Measurements from ENCODE around the gene BAIAP2. TPM values are rescaled to one million over a fixed set of nuclear protein-coding genes. Genes with fewer than 3 reads are reported as not detected.

Gene BAIAP2
- total and polyA plus RNA-seq, 10 of the 15 experiments (the other 5 are each of a cell fraction or from before 2014, with no cell fraction given) = 0.15 to 1.2 (median 0.46) TPM; not detected in 2

GRCh38 chr17:81064678-81065475 is 29.9 kb downstream of the BAIAP2 start:
- WGBS (ENCODE audit: insufficient coverage, insufficient replicate concordance, low lambda C conversion rate, missing lambda C conversion rate) = 37% methylated on average over 19 of the region's 19 CpGs
- ChIA-PET POLR2A (no interaction called here), SMC1A (ENCODE audit: uncharacterized antibody, unreplicated experiment) (no interaction called here), RAD21 (ENCODE audit: unreplicated experiment) (interaction anchor here (1.0 kb wide), 2 partner anchors 15 to 33 kb away, joined by 3 read pairs; no protein-coding TSS in a partner anchor), CTCF (interaction anchor here (0.6 to 1.3 kb wide), 2 partner anchors 41 to 1752 kb away, joined by 3 to 4 read pairs; no protein-coding TSS in a partner anchor)
- FAIRE-seq (no peak), ATAC-seq (no peak), DNase-seq (ENCODE audit: low read depth, low spot score) (no peak)
- H3K4me2 ChIP-seq (ENCODE audit: control insufficient read depth, insufficient read depth) = no peak overlapping the region
- H4K20me1 ChIP-seq (ENCODE audit: control insufficient read depth, insufficient read depth) = 0 out of 2 replicates have a peak, but pooled peaks cover 3% of the 10 kb centered on the region
- H3K36me3 ChIP-seq (ENCODE audit: control insufficient read depth in 2 of 2, insufficient read depth in 2 of 2, low read length in 1 of 2) = no peaks in the 10 kb centered on the region
- H3K79me2 ChIP-seq (ENCODE audit: control insufficient read depth, insufficient read depth, low read length) = no peaks in the 10 kb centered on the region
- H3K9ac ChIP-seq (ENCODE audit: control insufficient read depth, insufficient read depth, low read length) = no peak overlapping the region
- in situ Hi-C loops (cut with MboI) (no loop called here), intact Hi-C loops (cut with micrococcal nuclease; ENCODE audit: unreplicated experiment) (no loop called here)
- H3K4me3 ChIP-seq = no peak overlapping the region
- no peaks in the 10 kb centered on the region for H3K4me1 ChIP-seq (ENCODE audit: control insufficient read depth, insufficient read depth, low read length)
- TF ChIP-seq SMAD5 (IDR thresholded peaks at IDR 0.05; ENCODE audit: low read depth) (no peak), KLF5 (IDR thresholded peaks at IDR 0.05; ENCODE audit: partially characterized antibody) (no peak), PKNOX1 (IDR thresholded peaks at IDR 0.05) (no peak), RCOR1 (conservative IDR thresholded peaks at IDR 0.05; ENCODE audit: low read depth, low read length) (no peak), RBBP5 (conservative IDR thresholded peaks at IDR 0.05) (no peak), ZNF622 (IDR thresholded peaks at IDR 0.05) (no peak), ZZZ3 (IDR thresholded peaks at IDR 0.05; ENCODE audit: control insufficient read depth, insufficient read length, low read depth) (no peak), NFXL1 (IDR thresholded peaks at IDR 0.05; ENCODE audit: borderline replicate concordance) (no peak), EED (IDR thresholded peaks at IDR 0.05; ENCODE audit: low read depth) (no peak), SUZ12 (IDR thresholded peaks at IDR 0.05; ENCODE audit: unreplicated experiment) (no peak), HDAC6 (IDR thresholded peaks at IDR 0.05; ENCODE audit: unreplicated experiment) (no peak), CBX3 (IDR thresholded peaks at IDR 0.05; ENCODE audit: borderline replicate concordance, low read depth) (no peak), MXI1 (IDR thresholded peaks at IDR 0.05; ENCODE audit: low read depth, low read length) (no peak), RB1 (IDR thresholded peaks at IDR 0.05; ENCODE audit: borderline replicate concordance) (no peak)
- TF ChIP-seq, protein P1, sequence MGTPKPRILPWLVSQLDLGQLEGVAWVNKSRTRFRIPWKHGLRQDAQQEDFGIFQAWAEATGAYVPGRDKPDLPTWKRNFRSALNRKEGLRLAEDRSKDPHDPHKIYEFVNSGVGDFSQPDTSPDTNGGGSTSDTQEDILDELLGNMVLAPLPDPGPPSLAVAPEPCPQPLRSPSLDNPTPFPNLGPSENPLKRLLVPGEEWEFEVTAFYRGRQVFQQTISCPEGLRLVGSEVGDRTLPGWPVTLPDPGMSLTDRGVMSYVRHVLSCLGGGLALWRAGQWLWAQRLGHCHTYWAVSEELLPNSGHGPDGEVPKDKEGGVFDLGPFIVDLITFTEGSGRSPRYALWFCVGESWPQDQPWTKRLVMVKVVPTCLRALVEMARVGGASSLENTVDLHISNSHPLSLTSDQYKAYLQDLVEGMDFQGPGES (IDR thresholded peaks at IDR 0.05) = no peak
- TF ChIP-seq, protein P2, sequence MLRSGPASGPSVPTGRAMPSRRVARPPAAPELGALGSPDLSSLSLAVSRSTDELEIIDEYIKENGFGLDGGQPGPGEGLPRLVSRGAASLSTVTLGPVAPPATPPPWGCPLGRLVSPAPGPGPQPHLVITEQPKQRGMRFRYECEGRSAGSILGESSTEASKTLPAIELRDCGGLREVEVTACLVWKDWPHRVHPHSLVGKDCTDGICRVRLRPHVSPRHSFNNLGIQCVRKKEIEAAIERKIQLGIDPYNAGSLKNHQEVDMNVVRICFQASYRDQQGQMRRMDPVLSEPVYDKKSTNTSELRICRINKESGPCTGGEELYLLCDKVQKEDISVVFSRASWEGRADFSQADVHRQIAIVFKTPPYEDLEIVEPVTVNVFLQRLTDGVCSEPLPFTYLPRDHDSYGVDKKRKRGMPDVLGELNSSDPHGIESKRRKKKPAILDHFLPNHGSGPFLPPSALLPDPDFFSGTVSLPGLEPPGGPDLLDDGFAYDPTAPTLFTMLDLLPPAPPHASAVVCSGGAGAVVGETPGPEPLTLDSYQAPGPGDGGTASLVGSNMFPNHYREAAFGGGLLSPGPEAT (IDR thresholded peaks at IDR 0.05; ENCODE audit: low read depth) = no peak
- peaks cover 0 to 3% of the 10 kb centered on the region in 2 experiments; a peak in 2 of 4 replicates for H3K27me3 ChIP-seq (replicated peaks in 1 of 2; ENCODE audit: control insufficient read depth in 2 of 2, insufficient read depth in 2 of 2, low read length in 1 of 2)
- H3K9me3 ChIP-seq (replicated peaks; ENCODE audit: control insufficient read depth, insufficient read depth, low read length) = no peaks in the 10 kb centered on the region
- no peak overlapping the region for H3K27ac ChIP-seq (ENCODE audit: control insufficient read depth, insufficient read depth)
- no peak overlapping the region for H2AFZ ChIP-seq (ENCODE audit: control insufficient read depth, low read depth, low read length)
- no TSS peak for BruUV-seq (replicated peaks)
